Thymus (tissue), 11 donors: Measurements from ENCODE around the gene C7. TPM values are rescaled to one million over a fixed set of nuclear protein-coding genes. Genes with fewer than 3 reads are reported as not detected.

ENCODE experiments used
- DNase-seq, 9 donors: peaks; one replicate each; pipeline ENCODE4 v3.0.0-alpha.2; 2013; ENCODE audit warnings: low spot score in 9 of 9, low read depth in 6 of 9, missing footprints in 1 of 9
- H3K27ac ChIP-seq, 2 donors: one replicate each; pipeline ENCODE4 v1.5.1; 2013; ENCODE audit warnings: control low read depth in 1 of 2, low read depth in 1 of 2, low read length in 1 of 2, mild to moderate bottlenecking in 1 of 2, moderate library complexity in 1 of 2
- H3K27me3 ChIP-seq, 2 donors: one replicate each; pipeline ENCODE4 v1.5.1; 2013; ENCODE audit warnings: low read length in 1 of 2; ENCODE audit not compliant: control insufficient read depth in 2 of 2, insufficient read depth in 1 of 2
- H3K36me3 ChIP-seq, 2 donors: one replicate each; pipeline ENCODE4 v1.5.1; 2013; ENCODE audit warnings: low read length in 1 of 2, mild to moderate bottlenecking in 1 of 2, moderate library complexity in 1 of 2; ENCODE audit not compliant: control insufficient read depth in 2 of 2, insufficient read depth in 2 of 2
- H3K4me1 ChIP-seq, 2 donors: one replicate each; pipeline ENCODE4 v1.5.1; 2013; ENCODE audit warnings: low read length in 2 of 2; ENCODE audit not compliant: control insufficient read depth in 2 of 2, insufficient read depth in 2 of 2
- H3K4me3 ChIP-seq, 2 donors: one replicate each; pipeline ENCODE4 v1.5.1; 2013; ENCODE audit warnings: low read length in 2 of 2, control low read depth in 1 of 2, mild to moderate bottlenecking in 1 of 2
- H3K9me3 ChIP-seq, 2 donors: one replicate each; pipeline ENCODE4 v1.5.1; 2013; ENCODE audit warnings: low read length in 1 of 2, mild to moderate bottlenecking in 1 of 2; ENCODE audit not compliant: control insufficient read depth in 2 of 2, insufficient read depth in 1 of 2
- WGBS: extraction: QIAGEN DNeasy Blood & Tissue Kit; methylation state at CpG from one replicate; pipeline ENCODE4 v1.1.7; 2013; 5-methylcytosine and 5-hydroxymethylcytosine counted together
- polyA plus RNA-seq: library from polyadenylated mRNA; stranded (reverse); fragments of 200-250 nt; gene quantifications from one replicate; pipeline ENCODE4 v1.2.3, GENCODE V29; 2013
- total RNA-seq: library from RNA; stranded (reverse); fragments of 120-200 nt; gene quantifications from one replicate; pipeline ENCODE4 v1.2.4, GENCODE V29; 2013
- donor health status: healthy.

C7 gene
- total and polyA plus RNA-seq, 2 donors = 17.2 to 31.0 TPM

DNA sequence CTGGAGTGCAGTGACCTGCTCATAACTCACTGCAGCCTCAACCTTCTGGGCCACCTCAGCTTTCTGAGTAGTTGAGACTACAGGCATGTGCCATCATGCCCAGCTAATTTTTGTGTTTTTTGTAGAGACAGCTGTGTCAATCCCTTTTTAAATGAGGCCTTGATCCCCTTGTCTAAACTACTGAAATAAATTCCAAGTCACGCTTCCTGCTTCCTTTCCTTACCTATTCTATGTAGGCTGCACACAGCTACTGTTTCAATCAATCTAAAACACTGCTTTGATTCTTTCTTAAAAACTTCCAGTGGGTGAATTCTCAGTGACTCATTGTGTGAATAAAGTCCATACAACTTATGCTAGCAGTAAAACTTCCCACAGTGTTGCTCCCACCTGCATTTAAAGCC, 2.9 kb upstream of the C7 start:
- 93% methylated on average over 1 of the region's 1 CpG for WGBS
- no peak for DNase-seq

DNA sequence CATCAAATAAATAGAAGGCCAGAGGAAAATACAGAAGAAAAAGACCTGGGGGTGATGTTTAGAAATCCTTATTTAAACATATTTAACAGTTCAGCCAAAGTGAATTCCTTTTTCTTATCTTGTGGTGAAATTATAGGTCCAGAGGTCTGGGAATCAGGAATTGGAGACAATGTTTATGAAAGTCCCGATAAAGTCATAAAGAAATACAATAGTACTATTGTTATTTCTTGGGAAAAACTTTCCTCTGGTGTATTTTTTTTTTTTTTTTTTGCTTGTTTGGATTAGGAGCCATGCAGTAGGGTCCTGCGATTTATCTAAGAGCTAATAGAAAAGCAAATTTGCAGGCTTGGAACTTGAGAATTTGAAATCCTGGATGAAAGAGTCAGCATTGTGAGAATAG, 426 bp downstream of the C7 start:
- no peaks in the 10 kb centered on the region for H3K27me3 ChIP-seq
- H3K27ac ChIP-seq = no peak overlapping the region
- no peaks in the 10 kb centered on the region for H3K4me1 ChIP-seq
- H3K9me3 ChIP-seq = no peaks in the 10 kb centered on the region
- H3K4me3 ChIP-seq = no peak overlapping the region
- 50% methylated on average over 2 of the region's 2 CpGs for WGBS
- DNase-seq = no peak
- no peaks in the 10 kb centered on the region for H3K36me3 ChIP-seq

More for the DNA sequence above, 2.9 kb upstream of the C7 start:
- H3K9me3 ChIP-seq = no peaks in the 10 kb centered on the region
- no peak overlapping the region for H3K4me3 ChIP-seq
- H3K36me3 ChIP-seq = no peaks in the 10 kb centered on the region
- no peaks in the 10 kb centered on the region for H3K4me1 ChIP-seq
- no peak overlapping the region for H3K27ac ChIP-seq
- no peaks in the 10 kb centered on the region for H3K27me3 ChIP-seq

DNA sequence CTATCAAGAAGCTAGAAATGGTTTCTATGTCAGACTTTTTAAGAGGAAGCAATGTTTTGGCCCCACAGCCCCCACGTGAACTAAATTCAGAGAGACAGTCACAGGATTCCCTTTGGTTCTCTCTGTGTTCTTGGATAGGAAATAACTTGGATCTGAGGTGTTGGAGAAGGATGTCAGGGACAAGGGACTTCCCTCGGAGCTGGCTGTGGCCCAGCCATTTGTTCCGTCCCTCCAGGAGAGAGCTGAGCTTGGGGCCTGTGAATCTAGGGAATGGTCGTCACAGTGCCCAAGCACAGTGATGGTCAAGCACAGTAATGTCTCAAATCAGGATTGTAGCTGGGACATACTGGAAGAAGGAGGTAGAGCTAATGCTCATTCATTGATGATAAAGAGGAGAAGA, 2.0 kb downstream of the C7 start:
- DNase-seq = no peak
- no peaks in the 10 kb centered on the region for H3K9me3 ChIP-seq
- no peaks in the 10 kb centered on the region for H3K4me1 ChIP-seq
- H3K36me3 ChIP-seq = no peaks in the 10 kb centered on the region
- H3K27ac ChIP-seq = no peak overlapping the region
- 69% methylated on average over 4 of the region's 4 CpGs for WGBS
- no peak overlapping the region for H3K4me3 ChIP-seq
- H3K27me3 ChIP-seq = no peaks in the 10 kb centered on the region

DNA sequence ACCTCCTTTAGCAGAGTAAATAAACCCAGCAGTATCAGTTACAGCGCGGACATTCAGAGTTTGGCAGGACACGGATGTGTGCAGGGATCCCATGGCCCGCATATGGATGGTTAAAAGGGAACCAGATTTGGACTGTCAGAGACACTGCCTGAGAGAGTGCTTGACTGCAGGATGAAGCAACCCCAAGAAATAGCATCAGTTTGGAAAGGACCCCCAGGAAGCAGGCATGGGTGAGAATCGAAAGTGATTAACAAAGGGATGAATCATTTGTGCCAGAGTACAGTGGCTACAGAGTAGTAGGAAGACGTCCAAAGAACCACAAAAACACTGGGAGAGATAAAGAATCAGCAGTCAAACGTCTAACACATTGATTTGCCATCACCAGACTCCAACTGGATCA, 5.5 kb downstream of the C7 start:
- Histone ChIP-seq H3K4me1 (no peaks in the 10 kb centered on the region), H3K36me3 (no peaks in the 10 kb centered on the region), H3K4me3 (no peak overlapping the region), H3K9me3 (no peaks in the 10 kb centered on the region), H3K27me3 (no peaks in the 10 kb centered on the region), H3K27ac (no peak overlapping the region)
- WGBS = 69% methylated on average over 7 of the region's 7 CpGs
- DNase-seq = no peak

DNA sequence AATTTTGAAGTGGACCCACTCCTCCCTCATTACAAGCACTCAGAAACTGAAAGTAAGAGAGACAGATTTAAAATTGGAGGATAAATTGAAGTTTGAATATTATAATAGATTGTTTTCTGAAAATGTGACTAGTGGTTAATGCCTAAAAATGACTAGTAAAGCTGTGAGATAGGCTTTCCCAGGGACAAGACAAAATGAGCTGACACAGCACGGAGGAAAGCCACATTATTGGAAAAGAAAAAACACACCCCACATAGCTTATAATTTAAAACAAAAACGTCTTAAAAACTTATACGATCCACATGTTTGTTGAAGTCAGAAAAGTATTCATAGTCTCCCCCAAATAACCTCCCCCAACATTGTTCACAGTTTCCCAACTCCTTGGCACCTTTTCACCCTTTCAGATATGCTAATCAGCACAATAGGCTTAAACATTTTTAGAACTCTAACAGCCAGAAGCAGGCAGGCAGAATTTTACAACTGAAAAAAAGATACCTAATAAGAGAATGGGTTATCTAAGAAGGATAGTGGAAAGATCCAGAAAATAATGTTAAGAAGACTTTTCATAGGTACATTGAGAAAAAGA, 6.1 kb downstream of the C7 start:
- no peaks in the 10 kb centered on the region for H3K27me3 ChIP-seq
- 46% methylated on average over 3 of the region's 3 CpGs for WGBS
- H3K36me3 ChIP-seq = no peaks in the 10 kb centered on the region
- no peak overlapping the region for H3K4me3 ChIP-seq
- no peak for DNase-seq
- H3K4me1 ChIP-seq = no peaks in the 10 kb centered on the region
- H3K27ac ChIP-seq = no peak overlapping the region
- H3K9me3 ChIP-seq = no peaks in the 10 kb centered on the region

DNA sequence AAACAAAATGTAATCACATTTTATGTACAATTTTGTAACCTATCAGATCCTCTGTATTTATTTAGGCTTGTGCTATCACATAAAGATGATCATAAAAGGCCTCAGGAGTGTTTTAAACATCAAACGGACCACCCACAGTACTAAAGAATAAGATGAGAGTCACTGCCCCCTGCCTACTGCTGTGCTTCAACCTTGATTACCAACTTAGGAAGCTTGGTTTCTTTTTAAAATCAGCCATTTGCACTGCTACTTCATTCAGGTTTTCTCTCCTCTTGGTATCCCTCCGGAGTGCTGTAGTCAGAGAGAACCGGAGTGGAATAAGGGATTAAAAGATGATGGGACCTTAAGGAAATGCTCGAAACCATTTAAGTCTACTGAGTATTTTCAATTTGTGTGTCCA, 6.9 kb downstream of the C7 start:
- 57% methylated on average over 4 of the region's 4 CpGs for WGBS
- no peak for DNase-seq
- Histone ChIP-seq H3K36me3 (no peaks in the 10 kb centered on the region), H3K27ac (no peak overlapping the region), H3K9me3 (no peaks in the 10 kb centered on the region), H3K27me3 (no peaks in the 10 kb centered on the region), H3K4me1 (no peaks in the 10 kb centered on the region), H3K4me3 (no peak overlapping the region)

DNA sequence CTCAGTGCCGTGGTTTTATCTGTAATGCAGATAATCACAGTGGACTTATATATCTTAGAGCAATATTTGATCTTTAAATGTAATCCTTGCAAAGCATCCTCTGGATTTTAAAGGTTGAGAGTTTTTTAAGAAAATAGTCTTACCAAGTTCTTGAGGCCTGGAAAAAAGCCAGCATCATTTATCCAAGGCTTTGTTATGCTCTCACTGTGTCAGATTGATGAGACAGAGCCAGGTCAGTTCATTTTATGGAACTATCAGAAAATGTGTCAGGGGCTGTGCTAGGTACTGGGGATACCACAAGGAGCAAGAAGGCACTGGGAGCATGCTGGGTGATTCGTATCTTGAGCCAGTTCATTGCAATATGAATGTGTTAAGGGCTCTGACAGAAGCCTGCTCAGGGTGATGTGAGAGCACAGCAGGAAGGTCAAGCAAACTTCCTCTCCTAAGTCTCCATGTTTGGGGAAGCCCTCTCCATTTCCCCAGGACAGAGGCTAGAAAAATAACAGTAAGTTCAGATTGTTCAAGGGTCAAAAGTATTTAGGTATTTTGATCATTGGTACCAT, 19.7 kb downstream of the C7 start:
- Histone ChIP-seq H3K4me1 (no peaks in the 10 kb centered on the region), H3K4me3 (no peak overlapping the region), H3K27me3 (no peaks in the 10 kb centered on the region), H3K36me3 (no peaks in the 10 kb centered on the region), H3K9me3 (peaks cover 0 to 7% of the 10 kb centered on the region in 2 donors), H3K27ac (no peak overlapping the region)
- WGBS = 75% methylated on average over 2 of the region's 2 CpGs
- no peak for DNase-seq

DNA sequence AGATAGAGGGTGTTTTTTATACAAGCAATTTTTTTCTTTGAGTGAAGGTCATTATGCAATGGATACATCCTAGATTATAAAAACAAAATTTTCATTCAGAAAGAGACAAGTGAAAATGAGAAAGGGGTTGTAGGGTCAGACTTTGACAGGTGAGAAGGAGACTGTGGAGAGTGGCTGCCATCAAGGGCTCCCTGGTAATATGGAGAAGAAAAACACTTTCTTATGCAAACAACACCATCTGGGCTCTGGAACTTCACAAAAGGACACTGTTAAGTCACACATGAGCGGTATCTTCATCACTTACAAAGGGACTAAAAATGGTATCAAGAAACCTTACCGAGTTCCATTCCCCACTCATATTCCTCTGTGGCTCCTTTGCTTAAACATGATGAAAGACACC, 23.5 kb downstream of the C7 start:
- Histone ChIP-seq H3K27me3 (no peaks in the 10 kb centered on the region), H3K4me3 (no peak overlapping the region), H3K9me3 (no peaks in the 10 kb centered on the region), H3K36me3 (no peaks in the 10 kb centered on the region), H3K27ac (no peak overlapping the region), H3K4me1 (no peaks in the 10 kb centered on the region)
- DNase-seq = no peak
- WGBS = 63% methylated on average over 2 of the region's 2 CpGs

DNA sequence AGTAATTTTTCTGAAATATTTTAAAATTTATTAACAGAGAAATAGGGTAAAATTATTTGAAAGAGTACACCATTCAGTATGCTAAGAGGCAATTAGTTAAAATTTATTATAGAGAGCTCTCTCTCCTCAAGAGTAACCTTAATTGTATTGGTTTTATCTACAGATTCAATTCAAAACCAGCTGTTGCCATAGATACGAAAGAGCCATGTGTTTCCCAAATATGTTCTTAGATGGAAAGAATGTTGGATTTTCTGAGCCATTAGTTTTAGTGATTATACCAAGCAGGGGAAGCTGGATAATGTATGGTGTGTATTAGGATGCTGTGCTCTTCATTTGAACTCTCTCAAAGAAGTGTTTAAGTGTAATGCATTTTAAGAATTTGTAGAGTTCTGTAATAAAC, 27.8 kb downstream of the C7 start:
- Histone ChIP-seq H3K36me3 (no peaks in the 10 kb centered on the region), H3K9me3 (no peaks in the 10 kb centered on the region), H3K4me3 (no peak overlapping the region), H3K27ac (no peak overlapping the region), H3K27me3 (no peaks in the 10 kb centered on the region), H3K4me1 (no peaks in the 10 kb centered on the region)
- 96% methylated on average over 1 of the region's 1 CpG for WGBS
- DNase-seq = no peak
